ENCODE data around the gene CCDC33.
A peak's percentile ranks its signal among the peaks of the same experiment; 100 is the strongest.

DNA sequence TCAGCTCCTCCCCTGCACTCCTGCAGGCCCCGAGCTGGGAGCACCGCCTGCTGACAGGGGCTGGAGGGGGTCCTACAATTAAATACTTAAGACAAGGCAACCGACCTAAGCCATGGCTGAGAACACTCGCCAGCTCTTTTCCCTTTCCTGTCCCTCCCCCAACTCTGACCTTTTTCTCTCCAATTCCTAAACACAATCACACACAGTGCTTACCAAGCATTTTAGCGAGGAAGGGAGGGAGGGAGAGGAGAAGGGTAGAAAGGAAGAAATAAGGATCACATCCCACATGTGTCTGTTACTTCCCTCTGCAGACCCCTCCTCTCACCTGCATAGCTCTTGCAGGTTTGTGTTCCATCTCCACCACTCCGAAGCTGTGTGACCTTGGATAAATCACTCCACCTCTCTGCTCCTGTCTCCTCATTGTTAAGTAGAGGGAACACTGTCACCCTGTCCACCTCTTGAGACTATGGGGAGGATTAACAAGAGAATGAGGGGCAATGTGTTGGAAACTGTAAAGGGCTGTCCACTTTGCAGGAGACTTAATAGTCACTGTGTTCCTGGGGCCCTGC is 67.7 kb downstream of the CCDC33 start:
- TF ChIP-seq, protein P1, sequence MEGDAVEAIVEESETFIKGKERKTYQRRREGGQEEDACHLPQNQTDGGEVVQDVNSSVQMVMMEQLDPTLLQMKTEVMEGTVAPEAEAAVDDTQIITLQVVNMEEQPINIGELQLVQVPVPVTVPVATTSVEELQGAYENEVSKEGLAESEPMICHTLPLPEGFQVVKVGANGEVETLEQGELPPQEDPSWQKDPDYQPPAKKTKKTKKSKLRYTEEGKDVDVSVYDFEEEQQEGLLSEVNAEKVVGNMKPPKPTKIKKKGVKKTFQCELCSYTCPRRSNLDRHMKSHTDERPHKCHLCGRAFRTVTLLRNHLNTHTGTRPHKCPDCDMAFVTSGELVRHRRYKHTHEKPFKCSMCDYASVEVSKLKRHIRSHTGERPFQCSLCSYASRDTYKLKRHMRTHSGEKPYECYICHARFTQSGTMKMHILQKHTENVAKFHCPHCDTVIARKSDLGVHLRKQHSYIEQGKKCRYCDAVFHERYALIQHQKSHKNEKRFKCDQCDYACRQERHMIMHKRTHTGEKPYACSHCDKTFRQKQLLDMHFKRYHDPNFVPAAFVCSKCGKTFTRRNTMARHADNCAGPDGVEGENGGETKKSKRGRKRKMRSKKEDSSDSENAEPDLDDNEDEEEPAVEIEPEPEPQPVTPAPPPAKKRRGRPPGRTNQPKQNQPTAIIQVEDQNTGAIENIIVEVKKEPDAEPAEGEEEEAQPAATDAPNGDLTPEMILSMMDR (conservative IDR thresholded peaks at IDR 0.05; ENCODE audit: low read depth in 2 of 2): 0 out of 4 replicates have a peak, but pooled peaks of 1 of the 2 experiments have one; percentile 1
- TF ChIP-seq EZH2 (IDR thresholded peaks at IDR 0.05; ENCODE audit: low read depth, unreplicated experiment) (no peak), POLR2AphosphoS5 (IDR thresholded peaks at IDR 0.05; ENCODE audit: low read depth) (no peak), JUNB (IDR thresholded peaks at IDR 0.05; ENCODE audit: unreplicated experiment) (no peak), EZH2phosphoT487 (IDR thresholded peaks at IDR 0.05; ENCODE audit: unreplicated experiment) (no peak), NANOG (IDR thresholded peaks at IDR 0.05; ENCODE audit: borderline replicate concordance) (no peak)
- TF ChIP-seq, protein P2, sequence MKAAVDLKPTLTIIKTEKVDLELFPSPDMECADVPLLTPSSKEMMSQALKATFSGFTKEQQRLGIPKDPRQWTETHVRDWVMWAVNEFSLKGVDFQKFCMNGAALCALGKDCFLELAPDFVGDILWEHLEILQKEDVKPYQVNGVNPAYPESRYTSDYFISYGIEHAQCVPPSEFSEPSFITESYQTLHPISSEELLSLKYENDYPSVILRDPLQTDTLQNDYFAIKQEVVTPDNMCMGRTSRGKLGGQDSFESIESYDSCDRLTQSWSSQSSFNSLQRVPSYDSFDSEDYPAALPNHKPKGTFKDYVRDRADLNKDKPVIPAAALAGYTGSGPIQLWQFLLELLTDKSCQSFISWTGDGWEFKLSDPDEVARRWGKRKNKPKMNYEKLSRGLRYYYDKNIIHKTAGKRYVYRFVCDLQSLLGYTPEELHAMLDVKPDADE (IDR thresholded peaks at IDR 0.05): no peak
- TF ChIP-seq, protein P3, sequence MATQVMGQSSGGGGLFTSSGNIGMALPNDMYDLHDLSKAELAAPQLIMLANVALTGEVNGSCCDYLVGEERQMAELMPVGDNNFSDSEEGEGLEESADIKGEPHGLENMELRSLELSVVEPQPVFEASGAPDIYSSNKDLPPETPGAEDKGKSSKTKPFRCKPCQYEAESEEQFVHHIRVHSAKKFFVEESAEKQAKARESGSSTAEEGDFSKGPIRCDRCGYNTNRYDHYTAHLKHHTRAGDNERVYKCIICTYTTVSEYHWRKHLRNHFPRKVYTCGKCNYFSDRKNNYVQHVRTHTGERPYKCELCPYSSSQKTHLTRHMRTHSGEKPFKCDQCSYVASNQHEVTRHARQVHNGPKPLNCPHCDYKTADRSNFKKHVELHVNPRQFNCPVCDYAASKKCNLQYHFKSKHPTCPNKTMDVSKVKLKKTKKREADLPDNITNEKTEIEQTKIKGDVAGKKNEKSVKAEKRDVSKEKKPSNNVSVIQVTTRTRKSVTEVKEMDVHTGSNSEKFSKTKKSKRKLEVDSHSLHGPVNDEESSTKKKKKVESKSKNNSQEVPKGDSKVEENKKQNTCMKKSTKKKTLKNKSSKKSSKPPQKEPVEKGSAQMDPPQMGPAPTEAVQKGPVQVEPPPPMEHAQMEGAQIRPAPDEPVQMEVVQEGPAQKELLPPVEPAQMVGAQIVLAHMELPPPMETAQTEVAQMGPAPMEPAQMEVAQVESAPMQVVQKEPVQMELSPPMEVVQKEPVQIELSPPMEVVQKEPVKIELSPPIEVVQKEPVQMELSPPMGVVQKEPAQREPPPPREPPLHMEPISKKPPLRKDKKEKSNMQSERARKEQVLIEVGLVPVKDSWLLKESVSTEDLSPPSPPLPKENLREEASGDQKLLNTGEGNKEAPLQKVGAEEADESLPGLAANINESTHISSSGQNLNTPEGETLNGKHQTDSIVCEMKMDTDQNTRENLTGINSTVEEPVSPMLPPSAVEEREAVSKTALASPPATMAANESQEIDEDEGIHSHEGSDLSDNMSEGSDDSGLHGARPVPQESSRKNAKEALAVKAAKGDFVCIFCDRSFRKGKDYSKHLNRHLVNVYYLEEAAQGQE (IDR thresholded peaks at IDR 0.05; ENCODE audit: unreplicated experiment): no peak

Measured in GM23338 (cell line).